ENCODE measurements around the gene CRELD2. TPM values are rescaled to one million over a fixed set of nuclear protein-coding genes. Genes with fewer than 3 reads are reported as not detected.

CRELD2 gene
- total and polyA plus RNA-seq, 2 of the 8 experiments (the other 6 are each of a cell fraction or from before 2014, with no cell fraction given), result 24.5 to 36.6 TPM

DNA sequence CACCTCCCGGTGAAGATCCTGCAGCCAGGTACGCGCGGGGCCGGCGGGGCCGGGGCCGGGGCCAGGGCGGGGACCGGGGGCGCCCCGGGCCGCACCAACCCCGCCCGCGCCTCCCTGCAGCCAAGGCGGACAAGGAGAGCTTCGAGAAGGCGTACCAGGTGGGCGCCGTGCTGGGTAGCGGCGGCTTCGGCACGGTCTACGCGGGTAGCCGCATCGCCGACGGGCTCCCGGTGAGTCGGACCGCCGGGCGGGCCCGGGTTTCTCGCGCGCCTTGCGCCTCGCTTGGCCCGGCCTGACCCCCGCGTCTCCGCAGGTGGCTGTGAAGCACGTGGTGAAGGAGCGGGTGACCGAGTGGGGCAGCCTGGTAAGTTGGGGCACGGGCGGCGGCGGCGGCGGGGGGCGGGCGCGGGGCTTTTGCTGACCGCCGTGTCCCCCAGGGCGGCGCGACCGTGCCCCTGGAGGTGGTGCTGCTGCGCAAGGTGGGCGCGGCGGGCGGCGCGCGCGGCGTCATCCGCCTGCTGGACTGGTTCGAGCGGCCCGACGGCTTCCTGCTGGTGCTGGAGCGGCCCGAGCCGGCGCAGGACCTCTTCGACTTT, 42.7 kb downstream of the CRELD2 start:
- Histone ChIP-seq H2BK120ac (replicated peaks; ENCODE audit: low read depth, low read length) (no peak overlapping the region), H2AK5ac (ENCODE audit: low read depth, low read length) (no peak overlapping the region), H3K56ac (replicated peaks; ENCODE audit: insufficient read length, low read depth, low read length) (no peak overlapping the region), H3K36me3 (ENCODE audit: control insufficient read depth in 2 of 4, insufficient read depth in 4 of 4, low read length in 3 of 4) (peaks cover 8 to 18% (median 12%) of the 10 kb centered on the region in 4 experiments; a peak in 6 of 8 replicates), H2BK5ac (ENCODE audit: low read depth, low read length) (no peak overlapping the region), H2BK15ac (ENCODE audit: low read length) (no peak overlapping the region), H2AFZ (ENCODE audit: low read length) (no peak overlapping the region), H3K18ac (ENCODE audit: extremely low read depth, low read length) (peak overlapping the region; percentile 55), H3K27me3 (replicated peaks in 1 of 4; ENCODE audit: control insufficient read depth in 3 of 4, extremely low read depth in 1 of 4, insufficient read depth in 3 of 4, low read length in 3 of 4) (peaks cover 0 to 12% (median 6%) of the 10 kb centered on the region in 4 experiments; a peak in 6 of 7 replicates), H2BK12ac (ENCODE audit: low read depth, low read length) (no peak overlapping the region), H3K23ac (ENCODE audit: insufficient read length) (no peak overlapping the region), H3K4me2 (ENCODE audit: insufficient read depth in 1 of 2, low read depth in 2 of 2, low read length in 2 of 2) (peak overlapping the region; percentile 51 to 96), H3K14ac (ENCODE audit: insufficient read length) (no peak overlapping the region), H3K79me1 (ENCODE audit: low read depth, low read length) (0 out of 2 replicates have a peak, but pooled peaks cover 2% of the 10 kb centered on the region), H3K27ac (ENCODE audit: low read depth, low read length) (peak overlapping the region; percentile 86; the same call in 1 of the 2 replicates), H4K5ac (ENCODE audit: insufficient read length, low read depth, low read length) (no peak overlapping the region), H3K4me3 (ENCODE audit: extremely low read depth in 1 of 4, insufficient read depth in 2 of 4, low read depth in 3 of 4, low read length in 4 of 4) (peak overlapping the region; percentile 49 to 79 (median 74)), H3K9ac (replicated peaks in 1 of 4; ENCODE audit: extremely low read depth in 1 of 4, low read depth in 3 of 4, low read length in 3 of 4) (peak overlapping the region in 3 of 4 experiments; percentile 66 to 83 (median 72); a peak in 5 of 7 replicates), H4K8ac (ENCODE audit: extremely low read depth, insufficient read depth, low read length) (peak overlapping the region; percentile 91), H3K79me2 (ENCODE audit: control insufficient read depth in 1 of 2, insufficient read depth in 2 of 2, low read length in 2 of 2) (peaks cover 0 to 19% of the 10 kb centered on the region in 2 experiments; a peak in 1 of 4 replicates), H2BK20ac (ENCODE audit: low read length) (no peak overlapping the region), H4K20me1 (replicated peaks in 1 of 2; ENCODE audit: control insufficient read depth in 1 of 2, insufficient read depth in 2 of 2, low read length in 2 of 2) (peaks cover 16 to 20% of the 10 kb centered on the region in 2 experiments), H3K4ac (replicated peaks; ENCODE audit: insufficient read length, low read depth, low read length) (no peak overlapping the region), H3K23me2 (ENCODE audit: low read depth, low read length) (peaks cover 13% of the 10 kb centered on the region; the same call in 1 of the 2 replicates), H4K91ac (replicated peaks; ENCODE audit: insufficient read length, low read length) (no peak overlapping the region), H3K4me1 (replicated peaks in 1 of 4; ENCODE audit: control insufficient read depth in 3 of 4, insufficient read depth in 4 of 4, low read length in 3 of 4) (peaks cover 0 to 22% (median 12%) of the 10 kb centered on the region in 4 experiments; a peak in 5 of 7 replicates), H3K9me3 (ENCODE audit: insufficient read depth in 2 of 2, low read depth in 1 of 2, low read length in 1 of 2) (no peaks in the 10 kb centered on the region)
- POLR2A ChIA-PET (ENCODE audit: partially characterized antibody), result interaction anchor here (0.9 to 2.6 kb wide), 8 partner anchors 9 to 41 kb away, joined by 3 to 10 read pairs (median 5); no protein-coding TSS in a partner anchor
- CTCF ChIA-PET (ENCODE audit: partially characterized antibody), result no interaction called here
- TF ChIP-seq KDM4A (IDR thresholded peaks at IDR 0.05; ENCODE audit: low read depth, low read length, severe bottlenecking), result peak; percentile 24
- peak; percentile 24 for TF ChIP-seq RNF2 (IDR thresholded peaks at IDR 0.05; ENCODE audit: borderline replicate concordance, low read depth, low read length, missing control alignments, poor library complexity, severe bottlenecking)
- TF ChIP-seq CBX8 (IDR thresholded peaks at IDR 0.05; ENCODE audit: borderline replicate concordance, low read depth, low read length), result no peak
- no peak for TF ChIP-seq GTF2F1 (IDR thresholded peaks at IDR 0.05; ENCODE audit: borderline replicate concordance, low read depth, low read length)
- no peak for TF ChIP-seq SP4 (IDR thresholded peaks at IDR 0.05; ENCODE audit: low read length)
- TF ChIP-seq KDM5A (IDR thresholded peaks at IDR 0.05; ENCODE audit: low read length), result no peak
- peak in 1 of 2 experiments; percentile 71 for DNase-seq (ENCODE audit: low read depth in 1 of 2, low spot score in 2 of 2)
- WGBS, 2 experiments (ENCODE audit: extremely low coverage in 1 of 2, insufficient coverage in 1 of 2, insufficient read length in 1 of 2, insufficient replicate concordance in 2 of 2, low coverage in 1 of 2, low lambda C conversion rate in 2 of 2, missing lambda C conversion rate in 1 of 2), result 2% methylated on average over 36 of the region's 84 CpGs; no CpG with 5 or more reads in 1 of the 2 experiments
- FAIRE-seq, result no peak
